ENCODE data around the gene FABP1.

Gene FABP1

DNA sequence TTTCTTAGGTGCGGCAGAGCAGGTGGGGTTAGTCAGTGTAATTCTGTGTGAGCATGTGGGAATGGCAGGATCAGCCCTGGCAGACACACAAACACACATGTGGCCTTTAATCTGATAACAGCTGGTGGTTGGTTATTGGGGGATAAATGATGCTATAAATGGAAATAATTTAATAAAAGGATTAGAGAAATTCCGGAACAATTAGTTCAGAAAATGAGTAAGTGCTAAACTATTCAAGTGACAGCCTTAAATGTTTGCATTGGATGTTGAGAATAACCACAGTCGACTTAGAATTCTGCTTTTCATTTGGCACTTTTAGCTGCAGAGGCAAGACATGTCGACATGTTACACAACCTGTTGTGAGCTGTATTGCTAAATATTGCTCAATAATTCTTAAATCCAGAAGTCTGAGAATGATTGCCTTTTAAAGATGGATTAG lies 53.0 kb downstream of the FABP1 start:
- DNase-seq, result no peak

DNA sequence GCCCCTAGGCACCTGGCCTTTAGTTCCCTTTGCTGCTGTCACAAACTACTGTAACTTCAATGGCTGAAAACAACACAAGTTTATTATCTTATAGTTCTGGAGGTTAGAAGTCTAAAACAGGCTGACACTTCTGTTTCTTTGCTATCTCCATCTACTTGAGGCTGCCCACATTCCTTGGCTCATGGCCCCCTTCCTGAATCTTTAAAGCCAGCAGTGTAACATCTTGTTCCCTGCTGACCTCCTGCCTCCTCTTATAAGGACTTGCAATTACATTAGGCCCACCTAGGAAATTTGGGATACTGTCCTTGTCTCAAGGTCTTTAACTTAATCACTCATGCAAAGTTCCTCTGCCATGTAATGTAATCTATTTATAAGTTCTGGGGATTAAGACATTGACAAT lies 53.7 kb downstream of the FABP1 start:
- DNase-seq, result no peak
